Measurements from ENCODE around the gene PLXNA1.
A peak's percentile ranks its signal among the peaks of the same experiment; 100 is the strongest.

Gene PLXNA1

GRCh38 chr3:126957776-126958637, 24.9 kb upstream of the PLXNA1 start:
- no peak overlapping the region for H3K27ac ChIP-seq

DNA sequence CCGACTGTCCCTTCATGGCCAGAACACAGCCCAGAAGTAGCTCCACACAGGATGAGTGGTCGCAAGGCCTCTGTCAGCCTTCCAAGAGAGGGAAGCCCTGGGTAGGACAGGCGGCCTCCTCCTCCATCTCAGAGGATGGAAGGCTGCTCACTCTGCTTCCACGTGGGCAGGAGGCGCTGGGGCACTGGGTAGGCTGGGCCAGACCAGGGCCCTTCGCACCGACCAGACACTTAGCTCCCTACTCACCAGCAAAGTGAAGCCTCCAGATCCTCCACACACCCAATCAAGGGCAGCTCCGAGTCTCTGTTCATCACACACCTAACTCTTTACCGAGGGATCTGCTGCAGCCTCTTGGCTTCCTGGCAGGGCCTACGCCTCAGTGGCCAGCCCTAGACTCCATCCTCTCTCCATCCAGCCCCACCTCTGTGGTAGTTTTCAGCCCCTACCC, 24.3 kb upstream of the PLXNA1 start:
- no peak for TF ChIP-seq CTCF (conservative IDR thresholded peaks at IDR 0.05)
- no peak overlapping the region for H3K27ac ChIP-seq

More at GRCh38 chr3:126957776-126958637, 24.9 kb upstream of the PLXNA1 start:
- TF ChIP-seq CTCF (conservative IDR thresholded peaks at IDR 0.05) = no peak

- no peak for TF ChIP-seq CTCF (conservative IDR thresholded peaks at IDR 0.05)
- no peak overlapping the region for H3K27ac ChIP-seq
Measured at GRCh38 chr3:126959136-126959920, 23.6 kb upstream of the PLXNA1 start.

GRCh38 chr3:126959921-126960603, 22.9 kb upstream of the PLXNA1 start:
- H3K27ac ChIP-seq = peak overlapping the region; percentile 14; the same call in 1 of the 2 replicates
- peak; percentile 48 for TF ChIP-seq CTCF (conservative IDR thresholded peaks at IDR 0.05)

- peak; percentile 10; the same call in 1 of the 2 replicates for TF ChIP-seq CTCF (conservative IDR thresholded peaks at IDR 0.05)
- H3K27ac ChIP-seq = peak overlapping the region; percentile 14; the same call in 1 of the 2 replicates
Measured at GRCh38 chr3:126960604-126960995, 22.3 kb upstream of the PLXNA1 start.

DNA sequence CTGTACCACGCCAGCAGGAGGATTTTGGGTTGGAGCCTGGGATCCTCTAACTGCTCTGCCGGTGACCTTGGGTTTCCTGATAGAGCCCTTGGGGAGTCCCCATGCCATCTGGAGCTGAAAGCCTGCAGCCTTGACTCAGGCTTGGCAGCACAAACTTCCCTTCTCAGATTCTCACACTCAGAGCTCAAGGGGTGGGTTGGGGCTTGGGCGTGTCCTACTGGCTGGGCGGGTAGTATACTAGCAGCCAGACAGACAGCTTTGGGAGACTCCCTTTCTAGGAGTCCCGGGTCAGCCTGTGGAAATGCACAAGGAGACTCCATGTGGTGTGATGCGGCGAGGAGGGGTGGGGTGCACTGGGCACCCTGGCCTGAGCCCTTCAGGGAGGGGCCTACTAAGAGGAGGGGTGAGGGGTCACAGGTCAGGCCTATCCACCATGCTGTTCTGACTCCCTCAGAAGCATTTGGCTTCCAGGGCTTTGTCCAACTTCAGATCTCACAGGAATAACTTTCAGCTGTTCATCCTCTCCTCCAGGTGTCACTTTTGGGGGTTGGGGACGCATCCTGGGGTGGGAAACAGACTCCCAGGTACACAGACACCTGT, 21.6 kb upstream of the PLXNA1 start:
- no peak for TF ChIP-seq CTCF (conservative IDR thresholded peaks at IDR 0.05)
- H3K27ac ChIP-seq = no peak overlapping the region

All from VCaP (cell line).